ENCODE results near the gene TECTA.
A peak's percentile ranks its signal among the peaks of the same experiment; 100 is the strongest.

The TECTA gene

DNA sequence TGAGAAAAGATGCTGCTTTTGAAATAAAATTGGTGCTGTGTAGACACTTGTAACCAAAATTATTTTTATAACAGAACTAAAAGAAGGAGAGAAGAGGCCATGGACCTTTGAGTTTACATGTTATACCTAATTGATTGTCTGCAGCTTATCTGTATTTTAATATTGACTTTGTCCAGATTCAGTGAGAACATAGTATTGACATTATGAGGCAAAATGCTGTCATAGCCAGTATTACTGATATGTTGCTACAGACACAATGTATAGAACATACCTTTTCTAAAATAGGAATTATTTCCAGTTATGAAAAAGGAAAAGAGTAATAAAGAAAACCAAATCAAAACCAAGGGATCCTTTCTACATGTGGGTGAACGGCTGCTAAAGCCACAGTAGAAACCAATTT, 11.5 kb upstream of the TECTA start:
- H3K27ac ChIP-seq (replicated peaks) = no peak overlapping the region
- no peak overlapping the region for H3K4me3 ChIP-seq (replicated peaks; ENCODE audit: insufficient read depth, low read length)
- H3K27me3 ChIP-seq (ENCODE audit: insufficient read depth, poor library complexity, severe bottlenecking) = no peaks in the 10 kb centered on the region
- TF ChIP-seq CTCF (IDR thresholded peaks at IDR 0.05; ENCODE audit: insufficient read depth, low read length) (no peak), GABPA (IDR thresholded peaks at IDR 0.05; ENCODE audit: low read depth) (no peak), REST (IDR thresholded peaks at IDR 0.05; ENCODE audit: insufficient replicate concordance, low read depth) (no peak), SPI1 (IDR thresholded peaks at IDR 0.05; ENCODE audit: borderline replicate concordance, low read depth) (no peak), POLR2AphosphoS5 (IDR thresholded peaks at IDR 0.05; ENCODE audit: low read depth) (no peak)
- no peak for DNase-seq (ENCODE audit: low read depth in 1 of 2, low spot score in 1 of 2)

- H3K4me3 ChIP-seq (replicated peaks; ENCODE audit: insufficient read depth, low read length) = no peak overlapping the region
- no peak for DNase-seq (ENCODE audit: low read depth in 1 of 2, low spot score in 1 of 2)
- H3K27ac ChIP-seq (replicated peaks) = no peak overlapping the region
- TF ChIP-seq CTCF (IDR thresholded peaks at IDR 0.05; ENCODE audit: insufficient read depth, low read length) = no peak
- TF ChIP-seq SPI1 (IDR thresholded peaks at IDR 0.05; ENCODE audit: borderline replicate concordance, low read depth) = no peak
- no peak for TF ChIP-seq REST (IDR thresholded peaks at IDR 0.05; ENCODE audit: insufficient replicate concordance, low read depth)
- H3K27me3 ChIP-seq (ENCODE audit: insufficient read depth, poor library complexity, severe bottlenecking) = no peaks in the 10 kb centered on the region
Observed at GRCh38 chr11:121090145-121090721, 10.8 kb upstream of the TECTA start.

- DNase-seq (ENCODE audit: low read depth in 1 of 2, low spot score in 1 of 2) = peak; percentile 76 to 83
- H3K4me3 ChIP-seq (replicated peaks; ENCODE audit: insufficient read depth, low read length) = no peak overlapping the region
- TF ChIP-seq CTCF (IDR thresholded peaks at IDR 0.05; ENCODE audit: insufficient read depth, low read length) (no peak), SPI1 (IDR thresholded peaks at IDR 0.05; ENCODE audit: borderline replicate concordance, low read depth) (peak; percentile 89), REST (IDR thresholded peaks at IDR 0.05; ENCODE audit: insufficient replicate concordance, low read depth) (no peak)
- peak overlapping the region; percentile 26 for H3K27ac ChIP-seq (replicated peaks)
- H3K27me3 ChIP-seq (ENCODE audit: insufficient read depth, poor library complexity, severe bottlenecking) = no peaks in the 10 kb centered on the region
Observed at GRCh38 chr11:121091492-121092152, 9.4 kb upstream of the TECTA start.

Measured in HL-60 (cell line).